Activated CD4-positive, alpha-beta memory T cell treated with anti-CD3 and anti-CD28 coated beads for 36 hours (primary cell): ENCODE data around the gene ARPC1A. TPM values are rescaled to one million over a fixed set of nuclear protein-coding genes. Genes with fewer than 3 reads are reported as not detected.
"Not testable (repeated sequence)": the region's sequence is repeated elsewhere in the genome, so short reads cannot be mapped to it uniquely, and the experiment has no call there.

ENCODE experiments used
- CTCF ChIA-PET: fragments of 350-600 bp; sonication (Branson Sonifier 250); formaldehyde crosslinking; loops from one replicate; lab custom pipeline; 2021; ENCODE audit warnings: antibody characterized with exemption, inconsistent platforms; lab: Charles Lee
- POLR2A ChIA-PET: fragments of 350-600 bp; sonication (Branson Sonifier 250); formaldehyde crosslinking; loops from one replicate; lab custom pipeline; 2021; ENCODE audit warnings: antibody characterized with exemption; lab: Charles Lee
- DNase-seq: peaks from one replicate; pipeline ENCODE4 v3.0.0-alpha.2; 2020
- H3K27ac Mint-ChIP-seq: one replicate; pipeline ENCODE4 v1.8.0; 2021; ENCODE audit warnings: mixed read lengths
- H3K27me3 Mint-ChIP-seq: one replicate; pipeline ENCODE4 v1.8.0; 2021; ENCODE audit warnings: mixed read lengths
- H3K36me3 Mint-ChIP-seq: one replicate; pipeline ENCODE4 v1.8.0; 2021; ENCODE audit warnings: mixed read lengths
- H3K4me1 Mint-ChIP-seq: one replicate; pipeline ENCODE4 v1.8.0; 2021; ENCODE audit warnings: low read depth, mixed read lengths
- H3K4me3 Mint-ChIP-seq: one replicate; pipeline ENCODE4 v1.8.0; 2021; ENCODE audit warnings: mild to moderate bottlenecking, mixed read lengths
- H3K9me3 Mint-ChIP-seq: one replicate; pipeline ENCODE4 v1.8.0; 2021; ENCODE audit warnings: mixed read lengths
- intact Hi-C: fragments of 100-400 bp; cut with micrococcal nuclease; formaldehyde crosslinking; loops from one replicate; pipeline ENCODE4 v1.15.1; 2023
- total RNA-seq, 2 experiments: library from RNA; stranded (reverse); gene quantifications; one replicate each; pipeline ENCODE4 v1.2.3, GENCODE V29; 2021

Gene ARPC1A
- total RNA-seq, 2 experiments from 2014 or later = 66.9 to 70.0 TPM

GRCh38 chr7:99305473-99306260 lies 20.0 kb upstream of the ARPC1A start:
- no peak for DNase-seq
- intact Hi-C loops = no loop called here
- Mint-ChIP-seq H3K4me1 (no peaks in the 10 kb centered on the region), H3K27ac (no peak overlapping the region), H3K27me3 (peaks cover 4% of the 10 kb centered on the region), H3K9me3 (no peaks in the 10 kb centered on the region), H3K36me3 (no peaks in the 10 kb centered on the region), H3K4me3 (no peak overlapping the region)
- ChIA-PET CTCF (no interaction called here), POLR2A (no interaction called here)

GRCh38 chr7:99308461-99309074 lies 17.1 kb upstream of the ARPC1A start:
- intact Hi-C loops = no loop called here
- ChIA-PET POLR2A (no interaction called here), CTCF (interaction anchor here (0.6 to 6.3 kb wide), 2 partner anchors 269 to 272 kb away, joined by 3 to 70 read pairs; no protein-coding TSS in a partner anchor)
- no peaks in the 10 kb centered on the region for H3K36me3 Mint-ChIP-seq
- peaks cover 6% of the 10 kb centered on the region for H3K27me3 Mint-ChIP-seq
- H3K4me3 Mint-ChIP-seq = no peak overlapping the region
- no peaks in the 10 kb centered on the region for H3K4me1 Mint-ChIP-seq
- DNase-seq = peak; percentile 21
- H3K27ac Mint-ChIP-seq = no peak overlapping the region
- no peaks in the 10 kb centered on the region for H3K9me3 Mint-ChIP-seq

DNA sequence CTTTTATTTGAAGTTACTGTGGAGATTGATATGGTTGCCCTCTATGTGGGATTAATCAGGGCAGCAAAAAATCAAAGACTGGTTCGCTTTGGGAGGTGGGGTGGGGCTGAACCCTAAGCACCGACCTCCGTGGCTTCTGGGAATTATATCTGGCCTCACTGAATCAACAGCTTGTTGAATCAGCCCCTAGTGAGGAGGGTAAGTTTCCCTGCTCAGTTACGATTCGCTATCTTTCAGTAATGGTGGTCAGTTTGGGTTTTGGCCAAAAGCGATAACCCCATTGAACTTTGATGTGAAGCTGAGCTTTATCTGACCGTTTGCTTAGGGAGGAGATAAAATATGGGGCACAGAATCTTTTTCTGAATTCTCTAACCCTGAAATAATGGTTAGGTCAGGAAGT lies 16.6 kb upstream of the ARPC1A start:
- Mint-ChIP-seq H3K27me3 (peaks cover 6% of the 10 kb centered on the region), H3K36me3 (no peaks in the 10 kb centered on the region), H3K4me1 (no peaks in the 10 kb centered on the region), H3K9me3 (no peaks in the 10 kb centered on the region), H3K4me3 (no peak overlapping the region), H3K27ac (no peak overlapping the region)
- ChIA-PET CTCF (interaction anchor here (0.6 to 6.3 kb wide), 2 partner anchors 269 to 273 kb away, joined by 3 to 70 read pairs; no protein-coding TSS in a partner anchor), POLR2A (no interaction called here)
- no peak for DNase-seq
- intact Hi-C loops = no loop called here

- intact Hi-C loops = no loop called here
- no peaks in the 10 kb centered on the region for H3K9me3 Mint-ChIP-seq
- ChIA-PET CTCF (interaction anchor here (1.0 to 6.3 kb wide), 4 partner anchors 36 to 270 kb away, joined by 3 to 70 read pairs (median 3); no protein-coding TSS in a partner anchor), POLR2A (no interaction called here)
- no peak overlapping the region for H3K27ac Mint-ChIP-seq
- peaks cover 7% of the 10 kb centered on the region for H3K4me1 Mint-ChIP-seq
- H3K36me3 Mint-ChIP-seq = no peaks in the 10 kb centered on the region
- no peak for DNase-seq
- no peak overlapping the region for H3K4me3 Mint-ChIP-seq
- peaks cover 9% of the 10 kb centered on the region for H3K27me3 Mint-ChIP-seq
These were observed 15.7 kb upstream of the ARPC1A start for GRCh38 chr7:99310004-99310403.

DNA sequence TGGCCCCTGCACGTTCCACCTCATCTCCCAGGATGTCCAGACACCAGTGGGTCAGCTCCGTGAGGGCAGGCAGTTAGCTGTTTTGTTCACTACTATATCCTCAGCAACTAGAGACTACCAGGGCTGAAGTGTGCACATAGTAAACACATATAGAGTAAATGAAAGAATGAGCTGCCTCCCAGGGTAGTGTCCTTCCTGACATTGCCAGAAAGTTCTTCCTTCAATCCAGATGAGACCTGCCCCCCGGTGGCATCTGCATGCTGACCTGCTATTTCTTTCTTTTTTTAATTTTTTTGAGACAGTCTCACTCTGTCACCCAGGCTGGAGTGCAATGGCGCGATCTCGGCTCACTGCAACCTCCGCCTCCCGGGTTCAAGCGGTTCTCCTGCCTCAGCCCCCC lies 14.0 kb upstream of the ARPC1A start:
- intact Hi-C loops = loop anchor here (2.0 kb wide), 1 partner anchor 37 kb away; no protein-coding TSS in a partner anchor
- no peak overlapping the region for H3K4me3 Mint-ChIP-seq
- no peaks in the 10 kb centered on the region for H3K9me3 Mint-ChIP-seq
- ChIA-PET CTCF (interaction anchor here (1.1 to 6.3 kb wide), 3 partner anchors 12 to 272 kb away, joined by 3 to 70 read pairs (median 3); no protein-coding TSS in a partner anchor), POLR2A (no interaction called here)
- H3K27ac Mint-ChIP-seq = no peak overlapping the region
- H3K27me3 Mint-ChIP-seq = peaks cover 9% of the 10 kb centered on the region
- H3K4me1 Mint-ChIP-seq = peaks cover 7% of the 10 kb centered on the region
- no peaks in the 10 kb centered on the region for H3K36me3 Mint-ChIP-seq
- no peak for DNase-seq

DNA sequence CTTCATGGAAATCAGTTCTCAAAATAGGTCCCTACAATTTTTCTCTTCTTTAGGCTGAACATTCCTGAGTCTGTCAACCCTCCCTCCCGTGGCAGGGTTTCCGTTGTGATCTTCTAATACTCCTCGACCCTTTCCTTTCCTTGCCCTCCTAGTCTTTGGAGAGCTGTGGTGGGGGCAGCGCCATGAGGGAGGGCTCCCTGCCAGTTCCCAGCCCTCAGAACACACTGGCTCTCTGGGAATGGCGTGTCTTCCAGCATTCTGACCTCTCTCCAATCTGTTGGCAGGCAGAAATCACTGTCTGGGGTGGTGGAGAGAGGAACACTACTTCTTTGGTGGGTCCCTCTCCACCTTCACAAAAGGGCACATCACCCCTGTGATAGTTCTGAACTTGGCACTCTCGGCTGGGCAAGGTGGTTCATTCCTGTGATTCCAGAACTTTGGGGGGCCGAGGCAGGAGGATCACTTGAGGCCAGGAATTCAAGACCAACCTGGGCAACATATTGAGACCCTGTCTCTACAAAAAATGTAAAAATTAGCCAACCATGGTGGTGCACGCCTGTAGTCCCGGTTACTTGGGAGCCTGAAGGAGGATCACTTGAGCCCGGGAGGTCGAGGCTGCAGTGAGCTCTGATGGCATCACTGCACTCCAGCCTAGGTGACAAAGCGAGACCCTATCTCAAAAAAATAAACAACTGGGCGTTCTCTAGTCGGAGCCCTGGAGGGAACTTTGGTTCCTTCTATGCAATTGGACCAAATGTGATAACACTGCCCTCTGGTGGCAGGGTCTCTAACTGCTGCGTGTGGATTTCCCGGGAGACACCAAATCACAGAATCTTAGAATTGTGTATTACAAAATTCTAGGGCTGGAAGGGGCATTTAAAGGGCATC lies 13.1 kb upstream of the ARPC1A start:
- DNase-seq = peak; percentile 79
- no peaks in the 10 kb centered on the region for H3K36me3 Mint-ChIP-seq
- ChIA-PET POLR2A (no interaction called here), CTCF (interaction anchor here (0.7 to 6.3 kb wide), 16 partner anchors 11 to 403 kb away, joined by 3 to 70 read pairs (median 4); partner anchors contain the start of gene ARPC1A)
- H3K9me3 Mint-ChIP-seq = no peaks in the 10 kb centered on the region
- H3K27me3 Mint-ChIP-seq = peaks cover 9% of the 10 kb centered on the region
- H3K4me1 Mint-ChIP-seq = peaks cover 7% of the 10 kb centered on the region
- intact Hi-C loops = loop anchor here (1.0 to 2.0 kb wide), 2 partner anchors 38 to 272 kb away; no protein-coding TSS in a partner anchor
- H3K4me3 Mint-ChIP-seq = no peak overlapping the region
- H3K27ac Mint-ChIP-seq = no peak overlapping the region

GRCh38 chr7:99313204-99313573 lies 12.5 kb upstream of the ARPC1A start:
- Mint-ChIP-seq H3K4me3 (no peak overlapping the region), H3K9me3 (no peaks in the 10 kb centered on the region), H3K36me3 (no peaks in the 10 kb centered on the region), H3K27me3 (peaks cover 9% of the 10 kb centered on the region), H3K4me1 (peaks cover 7% of the 10 kb centered on the region), H3K27ac (no peak overlapping the region)
- intact Hi-C loops = loop anchor here (1.0 to 2.0 kb wide), 2 partner anchors 38 to 273 kb away; no protein-coding TSS in a partner anchor
- CTCF ChIA-PET = interaction anchor here (0.7 to 6.3 kb wide), 17 partner anchors 10 to 404 kb away, joined by 3 to 70 read pairs (median 4); partner anchors contain the start of gene ARPC1A
- POLR2A ChIA-PET = no interaction called here
- no peak for DNase-seq

- H3K9me3 Mint-ChIP-seq = no peaks in the 10 kb centered on the region
- intact Hi-C loops = loop anchor here (1.0 kb wide), 1 partner anchor 16 kb away; no protein-coding TSS in a partner anchor
- peak; percentile 83 for DNase-seq
- H3K36me3 Mint-ChIP-seq = no peaks in the 10 kb centered on the region
- peaks cover 7% of the 10 kb centered on the region for H3K4me1 Mint-ChIP-seq
- peaks cover 9% of the 10 kb centered on the region for H3K27me3 Mint-ChIP-seq
- ChIA-PET CTCF (interaction anchor here (0.8 to 6.3 kb wide), 5 partner anchors 17 to 440 kb away, joined by 3 to 70 read pairs (median 5); no protein-coding TSS in a partner anchor), POLR2A (no interaction called here)
- H3K4me3 Mint-ChIP-seq = no peak overlapping the region
- peak overlapping the region; percentile 3 for H3K27ac Mint-ChIP-seq
These were observed 11.2 kb upstream of the ARPC1A start for GRCh38 chr7:99314504-99314903.

- ChIA-PET CTCF (no interaction called here), POLR2A (no interaction called here)
- Mint-ChIP-seq H3K4me3 (no peak overlapping the region), H3K36me3 (no peaks in the 10 kb centered on the region), H3K27ac (no peak overlapping the region), H3K4me1 (peaks cover 4% of the 10 kb centered on the region), H3K9me3 (no peaks in the 10 kb centered on the region), H3K27me3 (no peaks in the 10 kb centered on the region)
- no peak for DNase-seq
- intact Hi-C loops = loop anchor here (10.0 kb wide), 1 partner anchor 386 kb away; no protein-coding TSS in a partner anchor
These were observed 5.3 kb upstream of the ARPC1A start for GRCh38 chr7:99320371-99320770.

- H3K4me3 Mint-ChIP-seq, H3K9me3 Mint-ChIP-seq, H3K27ac Mint-ChIP-seq, H3K36me3 Mint-ChIP-seq, POLR2A ChIA-PET, H3K27me3 Mint-ChIP-seq, DNase-seq: not testable (repeated sequence)
- intact Hi-C loops = loop anchor here (10.0 kb wide), 1 partner anchor 388 kb away; no protein-coding TSS in a partner anchor
- peaks cover 16% of the 10 kb centered on the region for H3K4me1 Mint-ChIP-seq
- CTCF ChIA-PET = interaction anchor here (1.6 kb wide), 1 partner anchor 10 kb away, joined by 6 read pairs; no protein-coding TSS in a partner anchor
These were observed 3.0 kb upstream of the ARPC1A start for GRCh38 chr7:99322659-99323058.

DNA sequence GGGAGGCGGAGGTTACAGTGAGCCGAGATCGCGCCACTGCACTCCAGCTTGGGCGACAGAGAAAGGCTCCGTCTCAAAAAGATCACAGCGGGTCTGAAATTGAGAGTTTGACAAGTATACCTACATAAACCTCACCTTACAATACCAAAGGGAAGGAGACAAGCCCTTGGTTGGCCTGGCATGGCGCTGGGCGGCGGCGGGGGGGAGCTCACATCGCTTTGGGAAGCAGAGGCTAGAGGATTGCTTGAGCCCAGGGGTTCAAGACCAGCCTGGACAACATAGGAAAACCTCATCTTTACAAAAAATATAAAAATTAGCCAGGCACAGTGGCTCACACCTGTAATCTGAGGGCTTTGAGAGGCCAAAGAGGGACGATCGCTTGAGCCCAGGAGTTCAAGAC lies 1.1 kb upstream of the ARPC1A start:
- POLR2A ChIA-PET = no interaction called here
- H3K27ac Mint-ChIP-seq = no peak overlapping the region
- no peaks in the 10 kb centered on the region for H3K9me3 Mint-ChIP-seq
- peak overlapping the region; percentile 87 for H3K4me3 Mint-ChIP-seq
- H3K4me1 Mint-ChIP-seq = peaks cover 32% of the 10 kb centered on the region
- peaks cover 9% of the 10 kb centered on the region for H3K36me3 Mint-ChIP-seq
- intact Hi-C loops = loop anchor here (10.0 kb wide), 1 partner anchor 390 kb away; no protein-coding TSS in a partner anchor
- CTCF ChIA-PET = interaction anchor here (1.1 kb wide), 1 partner anchor 287 kb away, joined by 3 read pairs; no protein-coding TSS in a partner anchor
- no peak for DNase-seq
- H3K27me3 Mint-ChIP-seq = no peaks in the 10 kb centered on the region
